ENCODE results near the gene BRAT1. TPM values are rescaled to one million over a fixed set of nuclear protein-coding genes. Genes with fewer than 3 reads are reported as not detected.
A peak's percentile ranks its signal among the peaks of the same experiment; 100 is the strongest.

BRAT1 gene
- total RNA-seq, 1 experiment from 2014 or later: 50.0 TPM

DNA sequence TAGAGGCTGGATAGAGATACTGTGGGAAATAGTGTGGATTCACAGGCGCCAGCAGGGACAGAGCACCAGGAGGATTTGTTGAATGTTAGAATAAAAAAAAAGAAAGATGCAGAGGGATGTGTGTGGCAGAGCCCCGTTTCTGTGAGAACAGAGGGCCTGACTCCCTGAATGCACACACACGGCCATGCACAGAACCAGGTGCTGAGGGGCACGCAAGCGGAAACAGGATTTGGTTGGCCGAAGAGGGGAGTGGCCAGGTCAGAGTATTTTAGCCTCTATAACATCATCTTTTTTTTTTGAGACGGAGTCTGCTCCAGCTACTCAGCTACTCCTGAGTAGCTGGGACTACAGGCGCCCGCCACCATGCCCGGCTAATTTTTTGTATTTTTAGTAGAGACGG lies 25.3 kb upstream of the BRAT1 start:
- ChIA-PET CTCF (no interaction called here), POLR2A (no interaction called here)
- peaks cover 9% of the 10 kb centered on the region for H3K4me1 Mint-ChIP-seq
- DNase-seq (ENCODE audit: low spot score) (no peak), ATAC-seq (no peak)
- H3K9me3 Mint-ChIP-seq: no peaks in the 10 kb centered on the region
- 0 out of 2 replicates have a peak, but pooled peaks cover 3% of the 10 kb centered on the region for H3K36me3 Mint-ChIP-seq
- TF ChIP-seq SOX15 (CRISPR knock-in tag; IDR thresholded peaks at IDR 0.05) (no peak), NR1H2 (CRISPR knock-in tag; IDR thresholded peaks at IDR 0.05) (no peak), CREB1 (CRISPR knock-in tag; IDR thresholded peaks at IDR 0.05) (no peak), ZNF396 (CRISPR knock-in tag; IDR thresholded peaks at IDR 0.05; ENCODE audit: borderline replicate concordance) (no peak), ZBTB21 (CRISPR knock-in tag; IDR thresholded peaks at IDR 0.05; ENCODE audit: borderline replicate concordance) (no peak), CREM (CRISPR knock-in tag; IDR thresholded peaks at IDR 0.05) (no peak), NFYB (CRISPR knock-in tag; conservative IDR thresholded peaks at IDR 0.05; ENCODE audit: low read depth) (no peak), TEAD4 (CRISPR knock-in tag; IDR thresholded peaks at IDR 0.05) (no peak), NFE2L1 (CRISPR knock-in tag; IDR thresholded peaks at IDR 0.05) (no peak)
- TF ChIP-seq, protein P1, sequence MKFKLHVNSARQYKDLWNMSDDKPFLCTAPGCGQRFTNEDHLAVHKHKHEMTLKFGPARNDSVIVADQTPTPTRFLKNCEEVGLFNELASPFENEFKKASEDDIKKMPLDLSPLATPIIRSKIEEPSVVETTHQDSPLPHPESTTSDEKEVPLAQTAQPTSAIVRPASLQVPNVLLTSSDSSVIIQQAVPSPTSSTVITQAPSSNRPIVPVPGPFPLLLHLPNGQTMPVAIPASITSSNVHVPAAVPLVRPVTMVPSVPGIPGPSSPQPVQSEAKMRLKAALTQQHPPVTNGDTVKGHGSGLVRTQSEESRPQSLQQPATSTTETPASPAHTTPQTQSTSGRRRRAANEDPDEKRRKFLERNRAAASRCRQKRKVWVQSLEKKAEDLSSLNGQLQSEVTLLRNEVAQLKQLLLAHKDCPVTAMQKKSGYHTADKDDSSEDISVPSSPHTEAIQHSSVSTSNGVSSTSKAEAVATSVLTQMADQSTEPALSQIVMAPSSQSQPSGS (CRISPR knock-in tag; IDR thresholded peaks at IDR 0.05; ENCODE audit: borderline replicate concordance, low read depth): no peak
- TF ChIP-seq, protein P2, sequence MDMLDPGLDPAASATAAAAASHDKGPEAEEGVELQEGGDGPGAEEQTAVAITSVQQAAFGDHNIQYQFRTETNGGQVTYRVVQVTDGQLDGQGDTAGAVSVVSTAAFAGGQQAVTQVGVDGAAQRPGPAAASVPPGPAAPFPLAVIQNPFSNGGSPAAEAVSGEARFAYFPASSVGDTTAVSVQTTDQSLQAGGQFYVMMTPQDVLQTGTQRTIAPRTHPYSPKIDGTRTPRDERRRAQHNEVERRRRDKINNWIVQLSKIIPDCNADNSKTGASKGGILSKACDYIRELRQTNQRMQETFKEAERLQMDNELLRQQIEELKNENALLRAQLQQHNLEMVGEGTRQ (CRISPR knock-in tag; IDR thresholded peaks at IDR 0.05): no peak
- TF ChIP-seq, protein P3, sequence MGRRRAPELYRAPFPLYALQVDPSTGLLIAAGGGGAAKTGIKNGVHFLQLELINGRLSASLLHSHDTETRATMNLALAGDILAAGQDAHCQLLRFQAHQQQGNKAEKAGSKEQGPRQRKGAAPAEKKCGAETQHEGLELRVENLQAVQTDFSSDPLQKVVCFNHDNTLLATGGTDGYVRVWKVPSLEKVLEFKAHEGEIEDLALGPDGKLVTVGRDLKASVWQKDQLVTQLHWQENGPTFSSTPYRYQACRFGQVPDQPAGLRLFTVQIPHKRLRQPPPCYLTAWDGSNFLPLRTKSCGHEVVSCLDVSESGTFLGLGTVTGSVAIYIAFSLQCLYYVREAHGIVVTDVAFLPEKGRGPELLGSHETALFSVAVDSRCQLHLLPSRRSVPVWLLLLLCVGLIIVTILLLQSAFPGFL (CRISPR knock-in tag; IDR thresholded peaks at IDR 0.05; ENCODE audit: borderline replicate concordance): no peak
- H3K27ac Mint-ChIP-seq: peak overlapping the region; percentile 65; the same call in 1 of the 2 replicates
- H3K27me3 Mint-ChIP-seq (ENCODE audit: low read depth): no peaks in the 10 kb centered on the region
- no peak overlapping the region for H3K4me3 Mint-ChIP-seq

DNA sequence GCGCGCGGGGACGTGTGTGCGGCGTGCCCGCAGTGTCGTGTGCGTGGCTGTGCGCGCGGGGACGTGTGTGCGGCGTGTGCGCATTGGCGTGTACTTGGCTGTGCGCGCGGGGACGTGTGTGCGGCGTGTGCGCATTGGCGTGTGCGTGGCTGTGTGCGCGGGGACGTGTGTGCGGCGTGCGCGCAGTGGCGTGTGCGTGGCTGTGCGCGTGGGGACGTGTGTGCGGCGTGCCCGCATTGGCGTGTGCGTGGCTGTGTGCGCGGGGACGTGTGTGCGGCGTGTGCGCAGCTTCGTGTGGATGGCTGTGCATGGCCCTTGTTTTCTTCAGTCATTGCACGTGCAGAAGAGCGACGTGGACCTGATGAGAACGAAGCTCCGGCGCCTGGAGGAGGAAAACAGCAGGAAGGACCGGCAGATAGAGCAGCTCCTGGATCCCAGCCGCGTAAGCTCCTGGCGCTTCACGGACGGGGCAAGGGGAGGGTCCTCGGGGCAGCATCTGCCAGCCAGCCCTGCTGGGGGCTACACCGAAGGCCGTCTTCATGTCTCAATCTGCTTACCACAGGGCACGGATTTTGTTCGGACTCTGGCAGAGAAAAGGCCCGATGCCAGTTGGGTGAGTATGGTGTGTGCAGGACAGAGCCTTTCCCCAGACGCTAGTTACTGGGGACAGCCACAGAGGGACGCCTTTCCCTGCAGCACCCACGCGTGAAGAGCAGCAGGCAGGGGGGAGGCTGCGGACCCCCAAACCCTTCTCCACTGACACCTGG lies 22.8 kb upstream of the BRAT1 start:
- TF ChIP-seq, protein P4, sequence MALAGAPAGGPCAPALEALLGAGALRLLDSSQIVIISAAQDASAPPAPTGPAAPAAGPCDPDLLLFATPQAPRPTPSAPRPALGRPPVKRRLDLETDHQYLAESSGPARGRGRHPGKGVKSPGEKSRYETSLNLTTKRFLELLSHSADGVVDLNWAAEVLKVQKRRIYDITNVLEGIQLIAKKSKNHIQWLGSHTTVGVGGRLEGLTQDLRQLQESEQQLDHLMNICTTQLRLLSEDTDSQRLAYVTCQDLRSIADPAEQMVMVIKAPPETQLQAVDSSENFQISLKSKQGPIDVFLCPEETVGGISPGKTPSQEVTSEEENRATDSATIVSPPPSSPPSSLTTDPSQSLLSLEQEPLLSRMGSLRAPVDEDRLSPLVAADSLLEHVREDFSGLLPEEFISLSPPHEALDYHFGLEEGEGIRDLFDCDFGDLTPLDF (CRISPR knock-in tag; IDR thresholded peaks at IDR 0.05): no peak
- Mint-ChIP-seq H3K4me3 (no peak overlapping the region), H3K4me1 (0 out of 2 replicates have a peak, but pooled peaks cover 4% of the 10 kb centered on the region), H3K27ac (no peak overlapping the region), H3K36me3 (no peaks in the 10 kb centered on the region), H3K27me3 (ENCODE audit: low read depth) (no peaks in the 10 kb centered on the region), H3K9me3 (no peaks in the 10 kb centered on the region)
- no peak for ATAC-seq
- POLR2A ChIA-PET: interaction anchor here (0.6 kb wide), 1 partner anchor 22 kb away, joined by 7 read pairs; the partner anchor contains the start of gene BRAT1
- CTCF ChIA-PET: interaction anchor here (0.6 to 1.4 kb wide), 3 partner anchors 9 to 93 kb away, joined by 3 read pairs; no protein-coding TSS in a partner anchor
- DNase-seq (ENCODE audit: low spot score): no peak

DNA sequence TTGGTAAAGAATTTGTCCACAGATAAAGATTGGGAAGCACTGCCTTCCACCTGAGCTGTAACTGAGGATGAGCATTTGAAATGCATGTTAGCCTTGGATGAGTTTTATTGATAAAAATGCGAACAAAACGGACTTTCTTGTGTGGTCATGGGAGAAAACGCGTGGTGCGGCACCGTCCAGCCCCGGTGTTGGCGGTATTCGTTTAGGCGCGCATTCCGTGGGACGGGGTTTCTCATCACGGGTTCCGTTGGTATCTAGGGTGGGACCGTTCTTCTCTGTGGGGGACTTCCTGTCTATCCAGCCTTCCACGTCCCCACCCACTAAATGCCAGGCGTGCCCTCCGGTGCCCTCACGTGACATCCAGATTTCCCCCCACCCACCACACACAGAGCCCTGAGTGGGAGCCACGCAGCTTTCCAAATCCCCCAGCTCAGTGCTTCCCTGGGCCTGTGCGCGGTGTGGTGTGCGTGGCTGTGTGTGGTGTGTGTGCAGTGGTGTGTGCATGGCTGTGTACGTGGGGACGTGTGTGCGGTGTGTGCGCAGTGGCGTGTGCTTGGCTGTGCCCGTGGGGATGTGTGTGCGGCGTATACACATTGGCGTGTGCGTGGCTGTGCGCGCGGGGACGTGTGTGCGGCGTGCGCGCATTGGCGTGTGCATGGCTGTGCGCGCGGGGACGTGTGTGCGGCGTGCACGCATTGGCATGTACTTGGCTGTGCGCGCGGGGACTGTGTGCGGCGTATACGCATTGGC lies 21.6 kb upstream of the BRAT1 start:
- ChIA-PET CTCF (interaction anchor here (0.9 to 1.7 kb wide), 3 partner anchors 10 to 94 kb away, joined by 4 to 5 read pairs (median 4); no protein-coding TSS in a partner anchor), POLR2A (no interaction called here)

More for the DNA sequence above, 21.6 kb upstream of the BRAT1 start:
- Mint-ChIP-seq H3K36me3 (no peaks in the 10 kb centered on the region), H3K4me1 (no peaks in the 10 kb centered on the region), H3K27me3 (ENCODE audit: low read depth) (no peaks in the 10 kb centered on the region), H3K4me3 (no peak overlapping the region), H3K9me3 (no peaks in the 10 kb centered on the region), H3K27ac (peak overlapping the region; percentile 32; the same call in 1 of the 2 replicates)
- no peak for TF ChIP-seq SMAD3 (CRISPR knock-in tag; IDR thresholded peaks at IDR 0.05; ENCODE audit: borderline replicate concordance)
- no peak for TF ChIP-seq SMAD4 (CRISPR knock-in tag; IDR thresholded peaks at IDR 0.05)
- no peak for TF ChIP-seq JUN (CRISPR knock-in tag; IDR thresholded peaks at IDR 0.05)
- TF ChIP-seq, protein P5, sequence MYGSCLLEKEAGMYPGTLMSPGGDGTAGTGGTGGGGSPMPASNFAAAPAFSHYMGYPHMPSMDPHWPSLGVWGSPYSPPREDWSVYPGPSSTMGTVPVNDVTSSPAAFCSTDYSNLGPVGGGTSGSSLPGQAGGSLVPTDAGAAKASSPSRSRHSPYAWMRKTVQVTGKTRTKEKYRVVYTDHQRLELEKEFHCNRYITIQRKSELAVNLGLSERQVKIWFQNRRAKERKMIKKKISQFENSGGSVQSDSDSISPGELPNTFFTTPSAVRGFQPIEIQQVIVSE (CRISPR knock-in tag; IDR thresholded peaks at IDR 0.05; ENCODE audit: borderline replicate concordance): no peak
- TF ChIP-seq ZNF396 (CRISPR knock-in tag; IDR thresholded peaks at IDR 0.05; ENCODE audit: borderline replicate concordance): no peak
- TF ChIP-seq ZNF416 (CRISPR knock-in tag; IDR thresholded peaks at IDR 0.05): no peak
- TF ChIP-seq OVOL2 (CRISPR knock-in tag; IDR thresholded peaks at IDR 0.05; ENCODE audit: borderline replicate concordance): no peak
- ATAC-seq: no peak
- no peak for DNase-seq (ENCODE audit: low spot score)

Measured in WTC11 (cell line).